ENCODE measurements around the gene SF3A1. TPM values are rescaled to one million over a fixed set of nuclear protein-coding genes. Genes with fewer than 3 reads are reported as not detected.

The SF3A1 gene
- total and polyA plus RNA-seq, 9 of the 15 experiments (the other 6 are each of a cell fraction or from before 2014, with no cell fraction given): 6.7 to 228 (median 13.0) TPM

- no peak for TF ChIP-seq ZBTB11 (CRISPR knock-in tag; IDR thresholded peaks at IDR 0.05)
- TF ChIP-seq BCLAF1 (IDR thresholded peaks at IDR 0.05; ENCODE audit: borderline replicate concordance in 1 of 2, control insufficient read depth in 1 of 2, low read depth in 2 of 2, low read length in 1 of 2): no peak
- TF ChIP-seq ZNF224 (CRISPR knock-in tag; IDR thresholded peaks at IDR 0.05): no peak
- no peak for TF ChIP-seq OTX1 (CRISPR knock-in tag; IDR thresholded peaks at IDR 0.05)
- TF ChIP-seq RFX7 (CRISPR knock-in tag; IDR thresholded peaks at IDR 0.05): no peak
- TF ChIP-seq FOXP1 (CRISPR knock-in tag; IDR thresholded peaks at IDR 0.05): no peak
- TF ChIP-seq ARID4B (CRISPR knock-in tag; IDR thresholded peaks at IDR 0.05): no peak
- no peak for TF ChIP-seq ZHX1 (conservative IDR thresholded peaks at IDR 0.05; ENCODE audit: low read length)
- no peak for TF ChIP-seq U2AF2 (optimal IDR thresholded peaks at IDR 0.05; ENCODE audit: low read depth, low read length)
- no peak for TF ChIP-seq ELF2 (CRISPR knock-in tag; IDR thresholded peaks at IDR 0.05)
- no peak for TF ChIP-seq MAFF (IDR thresholded peaks at IDR 0.05; ENCODE audit: low read length)
- TF ChIP-seq KDM1A (IDR thresholded peaks at IDR 0.05): peak; percentile 72 to 78
These were observed 28.8 kb downstream of the SF3A1 start (continued) for GRCh38 chr22:30327864-30328345.

Data from K562 (cell line).